Ascending aorta (tissue), 2 donors: ENCODE data around the gene ZNF581. TPM values are rescaled to one million over a fixed set of nuclear protein-coding genes. Genes with fewer than 3 reads are reported as not detected.
A peak's percentile ranks its signal among the peaks of the same experiment; 100 is the strongest.

ENCODE experiments used
- DNase-seq, 2 donors: peaks; one replicate each; pipeline ENCODE4 v3.0.0-alpha.2; 2019; ENCODE audit warnings: low spot score in 2 of 2
- H3K27ac ChIP-seq, 2 donors: fragments of 200-600 bp; sonication (generic); one replicate each; pipeline ENCODE4 v1.5.1; 2016 to 2017; ENCODE audit warnings: mild to moderate bottlenecking in 1 of 2
- H3K27me3 ChIP-seq: fragments of 200-600 bp; sonication (generic); one replicate; pipeline ENCODE4 v1.5.1; 2017
- H3K36me3 ChIP-seq, 2 donors: fragments of 200-600 bp; sonication (generic); one replicate each; pipeline ENCODE4 v1.5.1; 2016
- H3K4me1 ChIP-seq, 2 donors: fragments of 200-600 bp; sonication (generic); one replicate each; pipeline ENCODE4 v1.5.1; 2016 to 2017; ENCODE audit warnings: mild to moderate bottlenecking in 1 of 2
- H3K4me3 ChIP-seq, 2 donors: fragments of 200-600 bp; sonication (generic); one replicate each; pipeline ENCODE4 v1.5.1; 2016 to 2017; ENCODE audit warnings: mild to moderate bottlenecking in 1 of 2
- H3K9me3 ChIP-seq, 2 donors: fragments of 200-600 bp; sonication (generic); one replicate each; pipeline ENCODE4 v1.5.1; 2016
- CTCF ChIP-seq, 3 experiments: fragments of 200-600 bp in 2 of 3; fragments of 450-650 bp in 1 of 3; sonication (generic) in 2 of 3; IDR thresholded peaks; one replicate each; pipeline ENCODE4 v1.5.1; 2016 to 2019; ENCODE audit warnings: antibody characterized with exemption in 3 of 3, mild to moderate bottlenecking in 1 of 3, moderate library complexity in 1 of 3
- intact Hi-C: fragments of 100-400 bp; cut with DNase I; formaldehyde crosslinking; loops from one replicate; pipeline ENCODE4 v1.15.1; 2023
- total RNA-seq: library from RNA; depleted of rRNA; stranded (reverse); fragments of >200 nt; gene quantifications from one replicate; pipeline ENCODE4 v1.1.0, GENCODE V29; 2016

ZNF581 gene
- total RNA-seq, 1 donor from 2014 or later: 12.1 TPM

DNA sequence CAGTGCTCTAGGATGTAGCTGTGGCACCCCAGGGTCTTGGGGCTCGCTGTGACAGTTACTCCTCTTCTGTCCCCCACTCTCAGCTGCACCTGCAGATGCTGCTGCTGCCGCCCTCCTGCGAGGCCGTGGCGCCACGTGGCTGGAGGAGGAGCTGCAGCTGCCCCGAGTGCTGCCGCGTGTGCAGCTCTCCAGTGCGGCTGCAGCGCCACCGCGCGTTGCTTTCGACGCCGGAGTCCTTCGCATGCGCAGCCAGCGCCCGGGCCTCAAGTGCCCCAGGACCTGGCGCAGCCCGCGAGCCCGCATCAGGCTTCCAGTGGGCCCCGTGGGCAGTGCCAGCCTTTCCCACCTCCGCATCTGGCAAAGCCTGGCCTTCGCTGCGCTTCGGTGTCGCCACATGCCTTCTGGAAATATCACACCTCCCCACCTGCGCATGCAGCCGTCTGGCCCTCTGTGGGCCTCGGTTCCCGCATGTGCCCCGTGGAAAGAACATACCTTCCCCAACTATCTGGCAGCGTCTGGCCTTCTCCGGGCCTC, 3.3 kb upstream of the ZNF581 start:
- Histone ChIP-seq H3K27me3 (no peaks in the 10 kb centered on the region), H3K4me3 (peak overlapping the region; percentile 66 to 82), H3K27ac (peak overlapping the region; percentile 89 to 98), H3K36me3 (peaks cover 0 to 6% of the 10 kb centered on the region in 2 donors), H3K9me3 (no peaks in the 10 kb centered on the region), H3K4me1 (peaks cover 31 to 45% of the 10 kb centered on the region in 2 donors)
- DNase-seq: peak in 1 of 2 donors; percentile 85
- intact Hi-C loops: no loop called here
- peak; percentile 41 to 59 (median 48) for TF ChIP-seq CTCF (IDR thresholded peaks at IDR 0.05)

- Histone ChIP-seq H3K27me3 (no peaks in the 10 kb centered on the region), H3K4me1 (peaks cover 30 to 41% of the 10 kb centered on the region in 2 donors), H3K9me3 (no peaks in the 10 kb centered on the region), H3K36me3 (peaks cover 3 to 10% of the 10 kb centered on the region in 2 donors), H3K4me3 (peak within 1 kb of the TSS; percentile 66 to 82), H3K27ac (peak within 1 kb of the TSS; percentile 89 to 98)
- TF ChIP-seq CTCF (IDR thresholded peaks at IDR 0.05): no peak
- peak in 1 of 2 donors; percentile 78 for DNase-seq
- intact Hi-C loops: no loop called here
Observed at GRCh38 chr19:55640577-55641425, 2.6 kb upstream of the ZNF581 start, which contains the start of gene ZNF580. TSS of gene ZNF580 (plus strand) at chr19:55641002. CDS start at chr19:55642509, 1,507 bp downstream.

GRCh38 chr19:55641426-55642152, 1.9 kb upstream of the ZNF581 start:
- DNase-seq: no peak
- no peak for TF ChIP-seq CTCF (IDR thresholded peaks at IDR 0.05)
- Histone ChIP-seq H3K4me3 (peak overlapping the region; percentile 66 to 82), H3K9me3 (no peaks in the 10 kb centered on the region), H3K36me3 (peaks cover 3 to 10% of the 10 kb centered on the region in 2 donors), H3K27ac (peak overlapping the region; percentile 89 to 98), H3K27me3 (no peaks in the 10 kb centered on the region), H3K4me1 (peaks cover 22 to 34% of the 10 kb centered on the region in 2 donors)
- intact Hi-C loops: no loop called here

- Histone ChIP-seq H3K4me1 (peaks cover 20 to 29% of the 10 kb centered on the region in 2 donors), H3K4me3 (peak overlapping the region; percentile 66 to 82), H3K27ac (peak overlapping the region; percentile 89 to 98), H3K36me3 (peaks cover 3 to 10% of the 10 kb centered on the region in 2 donors), H3K9me3 (no peaks in the 10 kb centered on the region), H3K27me3 (no peaks in the 10 kb centered on the region)
- intact Hi-C loops: no loop called here
- no peak for TF ChIP-seq CTCF (IDR thresholded peaks at IDR 0.05)
- no peak for DNase-seq
Observed at GRCh38 chr19:55642153-55643002, 1.1 kb upstream of the ZNF581 start.

DNA sequence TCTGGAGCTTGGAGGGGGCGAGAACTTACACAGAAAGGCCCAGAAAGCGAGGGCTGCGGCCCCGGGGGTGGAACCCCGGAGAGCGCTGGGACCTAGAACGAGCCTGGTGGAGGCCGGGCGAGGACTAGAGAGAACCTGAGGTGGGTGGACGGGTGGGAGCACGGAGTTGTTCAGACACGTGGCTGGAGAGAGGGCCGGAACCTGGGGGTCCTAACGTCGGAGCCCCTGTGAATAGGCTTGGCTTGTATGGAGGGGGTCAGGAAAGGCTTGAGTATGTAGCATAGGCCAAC, 383 bp downstream of the ZNF581 start:
- intact Hi-C loops: no loop called here
- no peak for DNase-seq
- Histone ChIP-seq H3K4me1 (peaks cover 20 to 22% of the 10 kb centered on the region in 2 donors), H3K4me3 (peak overlapping the region; percentile 66 to 82), H3K27ac (peak overlapping the region; percentile 89 to 98), H3K36me3 (peaks cover 3 to 10% of the 10 kb centered on the region in 2 donors), H3K9me3 (no peaks in the 10 kb centered on the region), H3K27me3 (no peaks in the 10 kb centered on the region)
- no peak for TF ChIP-seq CTCF (IDR thresholded peaks at IDR 0.05)
